C4-2B (cell line): ENCODE measurements around the gene TRAF3.
"Not testable (repeated sequence)": the region's sequence is repeated elsewhere in the genome, so short reads cannot be mapped to it uniquely, and the experiment has no call there.

ENCODE experiments used
- H3K27ac ChIP-seq: fragments of 450-650 bp; 2 replicates; pipeline ENCODE4 v1.5.1; 2017
- CTCF ChIP-seq: fragments of 450-650 bp; conservative IDR thresholded peaks from 2 replicates; pipeline ENCODE4 v1.5.1; 2017; ENCODE audit warnings: mild to moderate bottlenecking
- ZFX ChIP-seq: fragments of 450-650 bp; IDR thresholded peaks from 2 replicates; pipeline ENCODE4 v1.6.1; 2017

TRAF3 gene

GRCh38 chr14:102925646-102926045, 148.4 kb downstream of the TRAF3 start:
- TF ChIP-seq ZFX (no peak), CTCF (no peak)
- no peak overlapping the region for H3K27ac ChIP-seq

- TF ChIP-seq ZFX (no peak), CTCF (no peak)
- H3K27ac ChIP-seq, result no peak overlapping the region
Observed at GRCh38 chr14:102926104-102926503, 148.9 kb downstream of the TRAF3 start.

GRCh38 chr14:102926840-102927239, 149.6 kb downstream of the TRAF3 start:
- H3K27ac ChIP-seq, result not testable (repeated sequence)

GRCh38 chr14:102927346-102927877, 150.2 kb downstream of the TRAF3 start:
- TF ChIP-seq CTCF (no peak), ZFX (no peak)
- H3K27ac ChIP-seq, result no peak overlapping the region

GRCh38 chr14:102927878-102928411, 150.7 kb downstream of the TRAF3 start:
- H3K27ac ChIP-seq, result no peak overlapping the region
- TF ChIP-seq ZFX, result no peak
- TF ChIP-seq CTCF, result no peak

- no peak for TF ChIP-seq ZFX
- no peak for TF ChIP-seq CTCF
- H3K27ac ChIP-seq, result no peak overlapping the region
Observed at GRCh38 chr14:102928412-102929240, 151.4 kb downstream of the TRAF3 start.

- no peak for TF ChIP-seq CTCF
- H3K27ac ChIP-seq, result no peak overlapping the region
Observed at GRCh38 chr14:102929241-102930137, 152.2 kb downstream of the TRAF3 start.
